Spleen (tissue), 11 donors: ENCODE results near the gene MRE11. TPM values are rescaled to one million over a fixed set of nuclear protein-coding genes. Genes with fewer than 3 reads are reported as not detected.

Experiments
- DNase-seq: peaks from one replicate; pipeline ENCODE4 v3.0.0-alpha.2; 2020
- H3K27ac ChIP-seq, 8 donors: fragments of 200-600 bp; sonication (generic) in 7 of 8; 1 replicate in 4 of 8; 2 replicates in 4 of 8; pipeline versions ENCODE4 v1.5.0 to v1.8.0; 2016 to 2021; ENCODE audit warnings: inconsistent platforms in 4 of 8, mild to moderate bottlenecking in 4 of 8, moderate library complexity in 1 of 8
- H3K27me3 ChIP-seq, 7 donors: fragments of 200-600 bp; sonication (generic) in 6 of 7; replicated peaks in 1 of 7; 1 replicate in 4 of 7; 2 replicates in 3 of 7; pipeline versions ENCODE4 v1.5.0 to v1.8.0; 2016 to 2021; ENCODE audit warnings: inconsistent platforms in 3 of 7, mild to moderate bottlenecking in 1 of 7
- H3K36me3 ChIP-seq, 6 donors: fragments of 200-600 bp; sonication (generic) in 5 of 6; 1 replicate in 4 of 6; 2 replicates in 2 of 6; pipeline versions ENCODE4 v1.5.0 to v1.8.0; 2016 to 2021; ENCODE audit warnings: inconsistent platforms in 2 of 6
- H3K4me1 ChIP-seq, 6 donors: fragments of 200-600 bp; sonication (generic) in 5 of 6; 1 replicate in 3 of 6; 2 replicates in 3 of 6; pipeline versions ENCODE4 v1.5.0 to v1.8.0; 2016 to 2021; ENCODE audit warnings: inconsistent platforms in 3 of 6
- H3K4me3 ChIP-seq, 8 donors: fragments of 200-600 bp; sonication (generic) in 7 of 8; 1 replicate in 4 of 8; 2 replicates in 4 of 8; pipeline versions ENCODE4 v1.5.0 to v1.8.0; 2016 to 2021; ENCODE audit warnings: inconsistent platforms in 4 of 8, mild to moderate bottlenecking in 4 of 8, moderate library complexity in 2 of 8
- H3K9me3 ChIP-seq, 8 donors: fragments of 200-600 bp; sonication (generic) in 7 of 8; 1 replicate in 4 of 8; 2 replicates in 4 of 8; pipeline versions ENCODE4 v1.5.0 to v1.8.0; 2016 to 2021; ENCODE audit warnings: inconsistent platforms in 4 of 8
- POLR2A ChIP-seq, 3 donors: fragments of 450-650 bp; IDR thresholded peaks; one replicate each; pipeline ENCODE4 v1.5.1; 2017; ENCODE audit warnings: antibody characterized with exemption in 3 of 3, mild to moderate bottlenecking in 1 of 3
- POLR2AphosphoS5 ChIP-seq, 3 donors: sonication (generic); formaldehyde crosslinking; IDR thresholded peaks; one replicate each; pipeline ENCODE4 v1.5.1; 2017; ENCODE audit warnings: antibody characterized with exemption in 3 of 3
- WGBS, 5 donors: extraction: QIAGEN DNeasy Blood & Tissue Kit in 3 of 5; methylation state at CpG; one replicate each; pipeline versions ENCODE4 v1.1.5 to v1.1.7; 2013 to 2018; 5-methylcytosine and 5-hydroxymethylcytosine counted together
- intact Hi-C: fragments of 100-400 bp; cut with DNase I; formaldehyde crosslinking; loops from one replicate; pipeline ENCODE4 v1.15.0; 2023; ENCODE audit warnings: low total_unique reads
- polyA plus RNA-seq, 3 donors: library from polyadenylated mRNA; stranded (reverse); fragments of 200-250 nt; gene quantifications; one replicate each; pipeline ENCODE4 v1.2.1, GENCODE V29; 2013
- total RNA-seq, 7 donors: library from RNA; depleted of rRNA in 3 of 7; stranded (reverse); fragments of >200 nt in 3 of 7; fragmentation: NEBNext Ultra II Directional in 4 of 7; extraction: Animal tissue kit (Norgen Biotek cat#: 25700) in 4 of 7; gene quantifications; one replicate each; pipeline versions ENCODE4 v1.1.0 to v1.2.1, GENCODE V29; 2016 to 2021
- TF ChIP-seq, protein P1 (sequence below), 11 experiments: fragments of 200-600 bp in 7 of 11; fragments of 450-650 bp in 4 of 11; sonication (generic) in 4 of 11; IDR thresholded peaks in 8 of 11; conservative IDR thresholded peaks in 3 of 11; 1 replicate in 7 of 11; 2 replicates in 4 of 11; pipeline versions ENCODE4 v1.4.0 to v1.8.0; 2016 to 2021; ENCODE audit warnings: antibody characterized with exemption in 11 of 11, inconsistent platforms in 4 of 11, mild to moderate bottlenecking in 1 of 11
- donor health status: healthy with polysubstance abuse.
- donor health status: DM: no; HTN: no; CAD: no; lungs with moderate emphysema.
- donor health status: DM: no; HTN: no; CAD: no.
- donor health status: Bipolar disorder and iron deficiency.
- donor health status: healthy.
- donor health status: DM: no; HTN: no; CAD: no.
- donor health status: DM: yes; HTN: yes; CAD: no.

The MRE11 gene
- total and polyA plus RNA-seq, 10 donors = 5.3 to 36.2 (median 23.9) TPM

DNA sequence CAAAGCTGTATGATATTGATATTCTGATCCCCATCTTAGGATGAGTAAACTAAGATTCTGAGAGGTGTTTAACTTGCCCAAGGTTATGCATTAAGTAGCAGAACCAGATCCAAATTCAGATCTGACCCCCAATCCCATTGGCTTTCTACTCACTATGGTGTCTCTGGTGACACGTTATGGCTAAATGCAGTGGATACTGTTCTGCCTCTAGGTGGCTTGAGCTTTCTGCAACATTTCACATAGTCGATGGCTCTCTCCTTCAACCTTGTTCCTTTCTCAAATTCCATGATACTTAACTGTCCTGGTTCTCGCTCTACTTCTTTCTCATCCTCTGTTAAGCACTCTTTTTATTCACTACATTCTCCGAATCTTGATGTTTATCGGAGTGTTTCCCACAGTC is 28.0 kb upstream of the MRE11 start:
- Histone ChIP-seq H3K27ac (no peak overlapping the region), H3K27me3 (no peaks in the 10 kb centered on the region), H3K36me3 (no peaks in the 10 kb centered on the region), H3K4me1 (peaks cover 0 to 18% (median 6%) of the 10 kb centered on the region in 6 donors), H3K9me3 (no peaks in the 10 kb centered on the region), H3K4me3 (no peak overlapping the region)
- WGBS, 5 donors = 43 to 69% (median 55%) methylated on average over 4 to 5 of the region's 5 CpGs
- TF ChIP-seq POLR2A (IDR thresholded peaks at IDR 0.05) = no peak
- TF ChIP-seq, protein P1, sequence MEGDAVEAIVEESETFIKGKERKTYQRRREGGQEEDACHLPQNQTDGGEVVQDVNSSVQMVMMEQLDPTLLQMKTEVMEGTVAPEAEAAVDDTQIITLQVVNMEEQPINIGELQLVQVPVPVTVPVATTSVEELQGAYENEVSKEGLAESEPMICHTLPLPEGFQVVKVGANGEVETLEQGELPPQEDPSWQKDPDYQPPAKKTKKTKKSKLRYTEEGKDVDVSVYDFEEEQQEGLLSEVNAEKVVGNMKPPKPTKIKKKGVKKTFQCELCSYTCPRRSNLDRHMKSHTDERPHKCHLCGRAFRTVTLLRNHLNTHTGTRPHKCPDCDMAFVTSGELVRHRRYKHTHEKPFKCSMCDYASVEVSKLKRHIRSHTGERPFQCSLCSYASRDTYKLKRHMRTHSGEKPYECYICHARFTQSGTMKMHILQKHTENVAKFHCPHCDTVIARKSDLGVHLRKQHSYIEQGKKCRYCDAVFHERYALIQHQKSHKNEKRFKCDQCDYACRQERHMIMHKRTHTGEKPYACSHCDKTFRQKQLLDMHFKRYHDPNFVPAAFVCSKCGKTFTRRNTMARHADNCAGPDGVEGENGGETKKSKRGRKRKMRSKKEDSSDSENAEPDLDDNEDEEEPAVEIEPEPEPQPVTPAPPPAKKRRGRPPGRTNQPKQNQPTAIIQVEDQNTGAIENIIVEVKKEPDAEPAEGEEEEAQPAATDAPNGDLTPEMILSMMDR (IDR thresholded peaks at IDR 0.05 in 8 of 11, conservative IDR thresholded peaks at IDR 0.05 in 3 of 11) = peak in 4 of 11 experiments; percentile 13 to 29 (median 25)
- intact Hi-C loops = loop anchor here (5.0 kb wide), 1 partner anchor 76 kb away; no protein-coding TSS in a partner anchor
- DNase-seq = no peak

DNA sequence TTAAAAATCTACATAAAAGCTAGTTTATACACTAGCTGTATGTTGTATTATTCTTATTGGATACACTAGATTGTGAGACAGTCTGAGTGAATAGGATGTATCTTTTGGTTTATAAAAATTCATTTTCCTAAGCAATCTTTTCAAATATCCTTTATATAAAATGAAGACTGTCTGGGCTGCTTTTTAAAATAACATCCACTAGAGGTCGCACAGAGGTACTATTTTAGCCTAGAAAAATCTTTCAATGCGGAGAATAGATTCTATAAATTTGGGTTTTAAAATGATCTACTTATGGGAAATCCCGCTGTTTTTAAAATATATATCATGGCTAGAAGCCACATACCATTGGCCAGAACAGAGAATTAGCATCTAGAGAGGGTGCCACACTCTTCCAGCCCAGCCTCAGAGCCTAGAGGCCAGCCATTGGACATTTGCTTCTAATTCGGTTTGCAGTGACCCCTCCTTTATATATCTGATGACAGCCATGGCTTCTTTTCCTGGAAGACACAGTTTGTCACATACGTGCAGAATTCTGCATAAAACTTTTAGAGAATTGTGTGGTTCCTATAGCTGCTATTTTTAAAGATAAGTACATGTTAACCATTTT is 25.9 kb upstream of the MRE11 start:
- peaks cover 0 to 4% (median 0%) of the 10 kb centered on the region in 7 donors for H3K27me3 ChIP-seq
- WGBS, 5 donors = 3 to 17% (median 13%) methylated on average over 5 of the region's 5 CpGs
- TF ChIP-seq, protein P1 (IDR thresholded peaks at IDR 0.05 in 8 of 11, conservative IDR thresholded peaks at IDR 0.05 in 3 of 11) = peak in 9 of 11 experiments; percentile 39 to 72 (median 62)
- TF ChIP-seq POLR2AphosphoS5 (IDR thresholded peaks at IDR 0.05) = no peak
- intact Hi-C loops = loop anchor here (5.0 kb wide), 1 partner anchor 78 kb away; no protein-coding TSS in a partner anchor
- H3K27ac ChIP-seq = no peak overlapping the region
- H3K4me3 ChIP-seq = no peak overlapping the region
- peaks cover 0 to 7% (median 4%) of the 10 kb centered on the region in 6 donors for H3K4me1 ChIP-seq
- no peaks in the 10 kb centered on the region for H3K36me3 ChIP-seq
- no peaks in the 10 kb centered on the region for H3K9me3 ChIP-seq
- DNase-seq = no peak

GRCh38 chr11:94518300-94518699 is 24.7 kb upstream of the MRE11 start:
- TF ChIP-seq, protein P1 (IDR thresholded peaks at IDR 0.05 in 8 of 11, conservative IDR thresholded peaks at IDR 0.05 in 3 of 11) = no peak
- TF ChIP-seq POLR2AphosphoS5 (IDR thresholded peaks at IDR 0.05) (no peak), POLR2A (IDR thresholded peaks at IDR 0.05) (no peak)
- intact Hi-C loops = no loop called here
- peaks cover 0 to 11% (median 0%) of the 10 kb centered on the region in 7 donors for H3K27me3 ChIP-seq
- H3K4me1 ChIP-seq = peaks cover 0 to 12% (median 4%) of the 10 kb centered on the region in 6 donors
- H3K9me3 ChIP-seq = no peaks in the 10 kb centered on the region
- DNase-seq = no peak
- 64 to 89% (median 67%) methylated on average over 4 of the region's 4 CpGs for WGBS, 5 donors
- H3K27ac ChIP-seq = no peak overlapping the region
- no peaks in the 10 kb centered on the region for H3K36me3 ChIP-seq
- H3K4me3 ChIP-seq = no peak overlapping the region

DNA sequence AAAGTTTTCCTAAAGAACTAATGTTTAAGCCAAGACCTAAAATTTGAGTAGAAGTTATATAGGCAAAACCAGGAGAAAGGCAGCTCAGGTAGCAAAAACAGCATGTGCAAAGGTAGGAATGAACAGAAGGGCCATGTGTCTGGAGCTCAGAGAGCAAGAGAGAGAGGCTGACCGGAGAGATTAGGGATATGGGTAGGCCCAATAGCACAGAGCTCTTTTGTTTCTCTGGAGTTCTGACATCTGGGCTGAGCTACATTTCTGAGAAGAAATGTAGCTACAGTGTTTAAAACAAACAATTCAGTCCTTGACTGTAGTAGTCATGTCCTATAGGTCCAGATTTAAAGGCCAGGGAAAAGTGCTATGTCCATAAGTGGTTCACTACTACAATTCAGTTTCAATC is 23.1 kb upstream of the MRE11 start:
- WGBS, 5 donors = 0 to 48% (median 44%) methylated on average over 1 of the region's 1 CpG

More for the DNA sequence above, 23.1 kb upstream of the MRE11 start:
- intact Hi-C loops = no loop called here
- Histone ChIP-seq H3K27ac (no peak overlapping the region), H3K4me1 (peaks cover 6 to 27% (median 17%) of the 10 kb centered on the region in 6 donors), H3K4me3 (no peak overlapping the region), H3K9me3 (no peaks in the 10 kb centered on the region), H3K27me3 (peaks cover 0 to 24% (median 0%) of the 10 kb centered on the region in 7 donors), H3K36me3 (no peaks in the 10 kb centered on the region)
- DNase-seq = no peak
- TF ChIP-seq, protein P1 (IDR thresholded peaks at IDR 0.05 in 8 of 11, conservative IDR thresholded peaks at IDR 0.05 in 3 of 11) = no peak
